ENCODE data around the gene MELK.

- TF ChIP-seq, protein P1, sequence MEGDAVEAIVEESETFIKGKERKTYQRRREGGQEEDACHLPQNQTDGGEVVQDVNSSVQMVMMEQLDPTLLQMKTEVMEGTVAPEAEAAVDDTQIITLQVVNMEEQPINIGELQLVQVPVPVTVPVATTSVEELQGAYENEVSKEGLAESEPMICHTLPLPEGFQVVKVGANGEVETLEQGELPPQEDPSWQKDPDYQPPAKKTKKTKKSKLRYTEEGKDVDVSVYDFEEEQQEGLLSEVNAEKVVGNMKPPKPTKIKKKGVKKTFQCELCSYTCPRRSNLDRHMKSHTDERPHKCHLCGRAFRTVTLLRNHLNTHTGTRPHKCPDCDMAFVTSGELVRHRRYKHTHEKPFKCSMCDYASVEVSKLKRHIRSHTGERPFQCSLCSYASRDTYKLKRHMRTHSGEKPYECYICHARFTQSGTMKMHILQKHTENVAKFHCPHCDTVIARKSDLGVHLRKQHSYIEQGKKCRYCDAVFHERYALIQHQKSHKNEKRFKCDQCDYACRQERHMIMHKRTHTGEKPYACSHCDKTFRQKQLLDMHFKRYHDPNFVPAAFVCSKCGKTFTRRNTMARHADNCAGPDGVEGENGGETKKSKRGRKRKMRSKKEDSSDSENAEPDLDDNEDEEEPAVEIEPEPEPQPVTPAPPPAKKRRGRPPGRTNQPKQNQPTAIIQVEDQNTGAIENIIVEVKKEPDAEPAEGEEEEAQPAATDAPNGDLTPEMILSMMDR (IDR thresholded peaks at IDR 0.05; ENCODE audit: poor library complexity), result no peak
- no peak for TF ChIP-seq EZH2 (IDR thresholded peaks at IDR 0.05; ENCODE audit: borderline replicate concordance)
These were observed 107.0 kb downstream of the MELK start for GRCh38 chr9:36679710-36680109.

All from hepatocyte (in vitro differentiated cells).